Activated CD4-positive, alpha-beta T cell treated with anti-CD3 and anti-CD28 coated beads, Interleukin-2, amount 50 U/mL, for 24 hours (primary cell): ENCODE data around the gene RASGRP1.
A peak's percentile ranks its signal among the peaks of the same experiment; 100 is the strongest.

Experiments
- DNase-seq, 2 donors: peaks; one replicate each; pipeline ENCODE4 v3.0.0-alpha.2; 2020; ENCODE audit warnings: low read depth in 1 of 2, low spot score in 1 of 2

RASGRP1 gene

DNA sequence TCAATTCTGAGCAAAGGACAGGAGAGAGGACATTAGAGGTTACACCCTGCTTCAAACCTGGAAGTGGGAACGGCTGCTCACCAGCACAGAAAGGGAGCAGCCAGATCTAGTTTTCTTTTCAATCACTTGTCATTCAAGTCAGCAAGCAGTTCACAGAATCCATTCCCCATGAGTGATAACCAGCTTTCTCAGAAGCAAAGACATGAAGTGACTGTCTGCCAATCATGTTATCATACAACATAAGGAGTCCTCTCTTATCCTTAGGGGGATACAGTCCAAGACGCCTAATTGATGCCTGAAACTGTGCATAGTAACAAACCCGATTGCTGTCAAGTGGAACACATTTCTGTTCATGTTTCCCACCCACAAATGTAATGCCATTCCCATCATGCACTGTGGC is 56.0 kb downstream of the RASGRP1 start:
- DNase-seq: no peak

DNA sequence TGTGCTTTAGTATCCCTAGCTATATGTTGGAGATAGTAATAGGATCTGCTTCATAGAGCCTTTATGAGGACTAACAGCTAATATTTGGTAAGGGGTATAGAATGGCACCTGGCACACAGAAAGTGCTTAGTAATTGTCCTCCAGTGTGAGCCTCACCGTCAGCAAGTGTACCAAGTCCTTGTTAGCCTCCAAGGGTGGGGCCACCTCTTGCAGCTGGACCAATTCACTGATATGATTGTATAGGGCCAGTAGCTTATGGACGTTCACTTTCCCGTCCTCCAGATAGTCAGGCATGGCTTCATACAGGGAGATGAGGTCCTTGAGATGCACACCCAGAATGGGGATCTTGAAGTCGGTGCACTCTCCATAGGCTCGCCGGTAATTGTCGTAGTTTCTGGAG is 57.0 kb downstream of the RASGRP1 start:
- DNase-seq: no peak

DNA sequence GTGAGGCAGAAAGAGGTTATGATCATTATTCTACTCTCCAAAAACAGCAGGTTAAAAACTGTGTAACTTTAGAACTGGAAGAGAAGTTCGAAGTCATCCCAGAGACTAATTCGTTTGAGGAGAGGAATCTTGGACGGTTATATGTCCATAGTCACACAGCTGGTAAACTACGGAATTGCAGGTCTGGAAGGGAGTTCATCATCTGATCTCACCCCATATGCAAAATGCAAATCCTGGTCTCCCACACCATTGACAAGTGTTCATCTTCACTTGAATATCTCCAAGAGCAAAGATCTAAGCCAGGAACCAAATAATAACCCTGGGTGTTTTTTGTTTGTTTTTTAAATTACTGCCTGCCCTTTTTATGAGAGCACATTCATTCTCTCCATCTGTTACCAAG is 57.6 kb downstream of the RASGRP1 start:
- DNase-seq: no peak

DNA sequence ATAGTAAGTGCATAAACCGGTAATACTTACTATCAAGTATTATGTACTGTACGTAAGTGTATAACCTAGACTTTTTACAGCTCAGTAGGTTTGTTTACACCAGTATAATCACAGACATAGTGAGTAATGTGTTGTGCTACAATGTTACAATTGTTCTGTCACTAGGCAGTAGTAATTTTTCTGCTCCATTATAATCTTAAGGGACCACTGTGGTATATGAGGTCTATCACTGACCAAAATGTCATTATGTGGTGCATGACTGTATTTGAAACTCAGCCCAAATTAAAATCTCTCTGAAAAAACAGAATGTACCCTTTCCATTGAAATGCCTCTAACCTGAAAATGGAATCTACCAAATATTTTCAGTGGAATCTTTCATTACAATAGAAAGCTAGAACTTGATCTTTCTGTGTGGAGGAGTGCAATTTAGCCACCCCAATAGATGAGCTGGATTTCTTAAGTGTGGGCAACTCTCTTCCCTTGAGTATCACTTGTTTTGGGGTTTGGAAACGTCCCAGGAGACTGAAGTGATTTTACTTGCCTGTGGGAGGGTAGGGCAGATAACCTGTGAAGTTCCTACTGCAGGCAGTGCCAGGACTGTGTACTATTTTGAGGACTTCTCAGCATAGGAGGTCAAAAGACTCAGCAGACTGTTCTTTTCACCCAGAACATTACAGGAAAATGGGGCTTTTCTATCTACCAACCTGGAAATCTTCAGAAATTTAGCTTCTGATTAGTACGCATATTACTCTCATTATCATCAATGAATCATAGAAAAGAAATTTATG is 59.7 kb downstream of the RASGRP1 start:
- DNase-seq: no peak

DNA sequence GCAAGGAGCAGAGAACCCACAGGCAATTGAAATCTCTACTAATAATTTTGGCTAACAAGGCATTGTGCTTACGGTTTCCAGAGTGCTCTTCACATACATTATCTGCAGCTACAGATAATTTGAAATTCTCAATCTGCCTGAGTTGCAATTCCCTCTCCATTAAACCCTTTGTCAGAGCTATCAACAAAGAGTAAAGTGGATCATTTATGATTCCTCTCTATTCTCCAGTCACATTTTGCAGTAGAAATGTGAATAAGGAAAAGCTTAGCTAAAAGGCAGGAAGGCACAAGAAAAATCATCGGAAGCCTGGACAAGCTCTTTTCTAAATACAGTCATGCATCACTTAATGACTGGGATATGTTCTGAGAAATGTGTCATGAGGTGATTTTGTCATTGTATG is 61.1 kb downstream of the RASGRP1 start:
- no peak for DNase-seq

DNA sequence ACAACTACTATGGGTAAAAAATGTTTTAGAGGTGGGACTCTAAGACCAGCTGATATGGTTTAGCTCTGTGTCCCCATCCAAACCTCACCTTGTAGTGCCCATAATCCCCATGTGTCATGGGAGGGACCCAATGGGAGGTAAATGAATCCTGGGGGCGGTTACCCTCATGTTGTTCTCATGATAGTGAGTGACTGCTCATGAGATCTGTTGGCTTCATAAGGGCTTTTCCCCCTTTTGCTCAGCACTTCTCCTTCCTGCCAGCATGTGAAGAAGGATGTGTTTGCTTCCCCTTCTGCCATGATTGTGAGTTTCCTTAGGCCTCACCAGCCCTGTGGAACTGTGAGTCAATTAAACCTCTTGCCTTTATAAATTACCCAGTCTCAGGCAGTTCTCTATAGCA is 65.0 kb downstream of the RASGRP1 start:
- DNase-seq: no peak

DNA sequence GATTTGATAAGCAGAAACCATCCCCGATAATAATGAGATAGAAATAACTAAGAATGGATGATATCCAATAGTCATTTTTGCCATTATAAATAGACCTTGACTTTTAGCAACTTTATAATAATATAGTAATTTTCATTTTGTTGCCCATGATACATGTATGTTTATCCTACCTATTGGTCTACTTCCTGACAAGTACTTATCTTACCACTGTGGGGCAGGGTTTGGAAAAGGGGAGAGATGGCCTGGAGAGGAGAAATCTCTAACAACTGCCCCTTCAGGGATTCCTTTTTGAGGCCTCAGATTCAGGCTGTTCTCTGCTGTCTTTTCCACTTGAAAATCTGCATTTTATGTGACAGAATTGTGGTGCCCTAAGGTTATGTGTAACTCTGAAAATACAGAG is 68.5 kb downstream of the RASGRP1 start:
- no peak for DNase-seq

DNA sequence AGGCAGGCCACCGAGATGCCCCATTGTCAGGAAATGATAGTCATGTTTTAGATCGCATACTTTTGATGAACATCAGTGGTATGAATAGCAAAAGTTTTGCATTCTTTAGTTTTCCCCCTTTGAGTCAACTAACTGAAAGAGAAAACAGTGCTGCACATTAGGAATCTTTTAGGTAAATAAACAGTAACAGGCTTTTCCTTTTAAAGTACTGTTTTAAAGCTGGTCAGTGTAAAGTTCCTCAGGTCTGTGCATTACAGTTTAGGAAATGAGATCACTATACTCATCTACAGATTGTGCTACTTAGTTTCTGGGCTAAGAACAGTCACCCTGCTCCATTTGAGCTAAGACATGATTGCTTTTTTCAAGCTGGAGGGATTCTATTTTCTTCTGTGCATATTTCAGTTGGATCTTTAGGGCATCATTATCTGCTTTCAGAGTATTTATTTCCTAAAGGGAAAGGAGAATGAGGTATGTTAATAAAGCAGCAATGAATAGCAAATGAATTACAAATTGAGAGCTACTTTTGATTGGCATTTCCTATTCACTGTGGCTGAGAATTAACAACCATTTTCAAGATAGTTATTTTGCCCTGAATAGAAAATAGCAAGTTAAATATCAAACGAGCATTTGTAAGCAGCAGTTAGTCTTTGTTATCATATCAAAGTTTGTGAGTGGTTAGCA is 74.2 kb downstream of the RASGRP1 start:
- no peak for DNase-seq

DNA sequence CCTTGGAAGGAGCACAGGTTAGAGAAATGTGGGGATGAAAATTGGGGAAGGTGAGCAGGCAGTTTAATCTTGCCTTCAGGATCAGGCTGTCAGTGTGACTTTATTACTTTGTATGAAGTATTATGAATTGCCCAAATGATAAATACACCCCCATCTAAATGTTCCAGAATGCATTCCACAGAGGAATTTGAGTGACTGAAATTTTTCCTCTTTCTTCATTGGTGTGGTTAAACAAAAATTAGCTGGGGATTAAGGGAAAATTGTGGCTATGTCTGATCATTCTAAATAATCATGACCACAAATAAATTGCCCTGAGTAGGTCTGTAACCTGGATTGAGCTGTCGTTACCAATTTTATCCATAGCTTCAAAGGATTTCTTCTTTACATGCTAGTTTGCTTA is 77.2 kb downstream of the RASGRP1 start:
- DNase-seq: no peak

DNA sequence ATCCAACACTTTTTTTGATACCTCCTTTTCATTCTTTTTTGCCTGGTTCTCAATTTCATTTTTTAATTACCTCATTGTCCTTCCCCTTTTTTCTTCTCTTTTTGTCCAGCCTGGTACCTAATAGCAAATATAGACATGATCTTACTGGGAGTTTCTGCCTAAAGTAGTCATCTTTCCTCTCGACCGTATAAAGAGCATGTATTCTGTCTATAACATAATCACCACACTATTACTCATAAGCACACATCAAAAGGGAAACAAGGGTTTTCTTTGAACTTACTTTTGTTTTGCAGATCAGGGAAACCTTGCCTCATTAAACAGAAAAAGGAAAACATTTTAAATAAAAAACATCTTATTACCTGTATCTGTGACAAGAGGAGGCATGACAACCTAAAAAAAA is 77.7 kb downstream of the RASGRP1 start:
- DNase-seq: no peak

DNA sequence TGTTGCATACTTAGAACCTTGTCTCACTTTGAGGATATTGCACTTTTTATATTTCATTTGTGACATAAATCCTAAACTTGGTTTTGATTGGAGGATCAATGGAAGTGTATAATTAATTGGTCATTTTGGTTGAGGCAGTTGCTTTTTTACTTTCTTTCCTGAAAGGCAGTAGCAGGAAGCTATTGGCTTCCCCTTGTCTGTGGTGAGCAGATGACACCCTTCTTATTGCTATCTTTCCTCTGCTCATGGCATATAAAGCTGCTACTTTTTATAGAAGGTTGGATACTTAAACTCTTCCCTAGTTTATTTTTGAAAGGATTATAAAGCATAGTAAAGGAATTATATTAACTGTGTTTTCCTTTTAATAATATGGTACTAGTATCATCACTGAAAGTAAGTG is 82.0 kb downstream of the RASGRP1 start:
- no peak for DNase-seq

DNA sequence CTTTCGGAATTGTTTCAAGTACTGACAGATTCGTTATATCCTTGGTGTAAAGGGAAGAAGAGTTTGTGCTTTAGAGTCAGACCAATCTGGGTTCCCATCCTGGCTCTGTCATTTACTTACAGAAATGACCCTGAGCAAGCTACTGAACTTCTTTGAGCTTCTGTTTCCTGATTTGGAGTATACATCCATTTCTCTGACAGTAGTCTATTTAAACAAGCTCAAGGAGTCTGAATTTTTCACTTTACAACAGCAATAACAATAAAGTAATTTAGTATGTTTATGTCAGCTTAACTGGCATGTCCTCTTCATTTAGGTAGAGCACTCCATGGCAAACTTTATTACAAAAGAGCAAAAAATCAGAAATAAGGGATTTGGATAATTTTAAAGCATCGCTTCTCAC is 82.9 kb downstream of the RASGRP1 start:
- no peak for DNase-seq

DNA sequence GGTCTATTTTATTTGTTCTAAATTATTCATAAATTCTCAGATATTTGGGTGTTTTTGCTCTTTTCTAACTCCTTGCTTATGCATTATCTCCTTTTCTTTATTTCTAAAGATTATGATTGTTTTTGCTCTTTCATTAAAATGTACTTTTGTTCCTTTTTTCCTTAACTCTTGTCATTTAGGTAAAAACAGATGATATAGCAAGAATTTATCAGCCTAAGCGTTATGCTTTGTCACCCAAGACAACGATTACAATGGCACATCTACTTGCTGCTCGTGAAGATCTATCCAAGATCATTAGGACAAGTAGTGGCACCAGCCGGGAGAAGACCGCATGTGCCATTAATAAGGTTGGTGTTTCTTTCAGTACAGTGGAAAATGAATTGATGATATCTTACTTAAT is 83.5 kb downstream of the RASGRP1 start:
- no peak for DNase-seq

DNA sequence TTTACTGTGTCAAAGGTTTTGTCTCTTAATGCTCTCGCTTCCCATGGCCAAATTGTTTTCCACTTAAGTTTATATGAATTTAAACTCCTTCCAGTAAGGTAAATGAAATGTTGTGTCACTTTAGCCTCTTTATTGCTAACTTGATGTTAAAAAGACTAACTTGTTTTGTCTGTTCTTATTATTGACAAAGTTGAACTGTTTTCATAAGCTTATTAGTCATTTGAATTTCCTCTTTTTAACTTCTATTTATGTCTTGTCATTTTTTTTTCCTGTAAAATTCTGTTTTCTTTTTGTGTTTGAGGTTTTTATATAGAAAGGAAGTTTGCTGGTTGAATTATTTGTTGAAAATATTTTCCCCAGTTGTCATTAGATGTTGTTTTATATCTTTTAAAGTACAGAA is 84.9 kb downstream of the RASGRP1 start:
- no peak for DNase-seq

DNA sequence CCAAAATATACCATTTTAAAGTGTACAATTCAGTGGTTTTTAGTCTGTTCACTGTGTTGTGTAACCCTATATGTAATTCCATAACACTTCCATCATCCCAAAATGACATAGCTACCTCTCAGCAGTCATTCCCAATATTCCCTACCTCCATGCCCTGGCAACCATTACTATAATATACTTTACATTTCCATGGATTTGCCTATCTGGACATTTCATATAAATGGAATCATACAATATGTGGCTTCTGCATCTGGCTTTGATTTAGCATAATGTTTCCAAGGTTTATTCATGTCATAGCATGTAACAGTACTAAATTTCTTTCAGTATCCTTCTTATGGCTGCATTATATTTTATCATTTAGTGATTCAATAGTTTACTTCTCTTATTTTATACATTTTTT is 85.3 kb downstream of the RASGRP1 start:
- DNase-seq: no peak

DNA sequence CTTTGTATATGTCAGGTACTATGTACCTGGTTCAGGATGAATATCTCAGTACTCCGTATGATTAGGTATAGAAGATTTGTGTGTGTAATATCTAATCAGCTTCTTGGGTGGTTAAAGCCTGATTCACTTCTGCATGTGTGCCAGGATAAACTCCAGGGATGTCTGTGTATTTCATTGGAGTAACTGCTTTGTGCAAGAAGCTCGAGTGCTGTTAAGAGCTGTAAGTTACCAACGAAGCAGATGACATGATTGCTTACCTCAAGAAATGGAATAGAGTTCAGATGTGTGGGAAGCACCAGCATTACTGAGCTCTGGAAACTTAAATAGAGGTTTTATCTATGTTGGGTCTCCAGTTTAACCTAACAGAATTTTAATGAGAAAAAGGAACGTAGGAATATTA is 87.0 kb downstream of the RASGRP1 start:
- no peak for DNase-seq

DNA sequence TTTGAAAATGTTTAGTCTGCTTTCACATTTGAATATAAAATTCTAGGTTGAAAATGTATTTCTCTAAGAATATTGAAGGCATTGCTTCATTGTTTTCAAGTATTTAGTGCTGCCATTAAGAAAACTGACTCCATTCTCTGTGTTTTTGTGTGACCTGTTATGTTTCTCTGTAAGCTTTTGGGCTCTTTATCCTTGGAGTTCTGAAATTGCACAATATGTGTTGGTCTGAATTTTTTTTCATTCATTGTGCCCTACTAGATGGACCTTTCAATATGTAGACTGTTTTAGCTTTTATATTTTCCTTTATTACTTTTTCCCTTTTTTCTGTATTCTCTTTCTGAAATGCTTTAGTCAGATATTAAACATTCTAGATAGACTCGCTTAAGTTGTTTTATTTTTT is 88.5 kb downstream of the RASGRP1 start:
- no peak for DNase-seq

DNA sequence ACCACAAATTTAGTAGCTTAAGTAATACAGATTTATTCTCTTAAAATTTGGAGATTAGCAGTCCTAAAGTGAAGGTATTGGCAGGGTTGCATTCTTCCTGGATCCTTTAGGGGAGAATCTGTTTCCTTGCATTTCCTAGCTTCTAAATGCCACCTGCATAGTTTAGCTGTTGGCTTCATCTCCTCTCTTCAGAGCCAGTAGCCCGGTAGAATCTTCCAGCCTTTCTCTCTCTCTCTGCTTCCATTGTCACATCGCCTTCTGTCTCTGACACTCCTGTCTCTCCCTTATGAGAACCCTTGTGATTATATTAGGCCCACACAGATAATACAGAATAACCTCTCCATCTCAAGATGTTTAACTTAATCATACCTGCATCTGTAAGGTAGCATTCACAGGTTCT is 89.3 kb downstream of the RASGRP1 start:
- DNase-seq: no peak

DNA sequence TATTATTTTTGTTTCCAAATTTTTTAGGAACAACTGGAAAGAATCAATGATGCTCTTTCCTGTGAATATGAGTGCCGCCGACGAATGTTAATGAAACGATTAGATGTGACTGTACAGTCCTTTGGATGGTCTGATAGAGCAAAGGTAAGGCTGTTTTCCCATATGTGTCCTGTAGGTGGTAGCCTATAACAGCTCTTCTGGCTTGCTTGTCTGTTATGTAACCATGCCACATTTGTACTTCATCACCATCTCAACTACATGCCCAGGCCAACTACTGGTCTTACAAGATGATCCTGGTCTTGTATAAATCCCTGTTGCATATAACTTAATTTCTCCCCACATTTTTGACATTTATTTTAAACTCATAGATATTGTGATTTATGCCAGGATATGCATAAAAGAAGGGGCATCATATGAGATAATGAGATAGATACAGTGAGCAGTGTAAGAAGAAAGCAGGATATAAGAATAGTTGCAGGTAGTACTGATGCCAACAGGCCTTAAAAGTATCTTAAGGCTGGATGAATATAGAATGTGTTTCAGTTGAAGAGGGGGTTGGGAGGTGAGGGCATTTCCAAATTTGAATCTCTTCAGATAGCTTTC is 90.4 kb downstream of the RASGRP1 start:
- DNase-seq: peak in 1 of 2 donors; percentile 32

DNA sequence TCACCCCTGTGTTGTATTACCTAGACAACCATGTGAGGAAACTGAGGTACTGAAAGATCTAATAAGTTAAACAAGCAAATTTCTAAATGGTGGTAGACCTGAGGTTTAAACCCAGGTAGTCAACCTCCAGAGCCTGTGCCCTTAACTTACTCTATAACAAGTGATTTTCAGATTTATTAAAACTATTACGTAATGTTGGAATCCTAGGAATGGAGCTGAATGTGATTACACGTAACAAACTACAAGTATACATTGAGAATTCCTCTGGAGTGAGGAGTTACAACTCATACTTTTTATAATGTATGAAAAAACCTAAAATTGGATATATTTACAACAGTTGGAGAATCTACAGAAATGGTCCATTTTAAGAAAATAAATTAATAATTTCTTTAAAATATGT is 92.6 kb downstream of the RASGRP1 start:
- DNase-seq: no peak

DNA sequence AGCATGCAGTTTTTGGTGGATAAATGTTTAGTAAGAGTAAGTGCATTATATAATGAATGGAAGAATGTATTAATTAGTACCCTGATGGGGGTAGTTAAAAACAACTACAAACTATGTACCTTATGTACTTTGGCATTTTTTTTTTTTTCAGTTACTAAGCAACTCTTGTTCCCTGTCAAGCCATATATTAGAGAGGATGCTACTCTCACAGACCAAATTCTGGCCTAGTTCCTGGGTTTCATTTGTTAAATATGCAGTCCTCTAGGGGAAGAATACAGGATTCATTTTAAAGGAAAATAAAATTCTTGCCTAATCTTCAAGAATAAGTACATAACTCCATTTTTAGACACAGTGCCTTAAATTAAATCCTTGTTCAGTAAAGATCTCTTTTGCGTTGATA is 93.8 kb downstream of the RASGRP1 start:
- DNase-seq: no peak

DNA sequence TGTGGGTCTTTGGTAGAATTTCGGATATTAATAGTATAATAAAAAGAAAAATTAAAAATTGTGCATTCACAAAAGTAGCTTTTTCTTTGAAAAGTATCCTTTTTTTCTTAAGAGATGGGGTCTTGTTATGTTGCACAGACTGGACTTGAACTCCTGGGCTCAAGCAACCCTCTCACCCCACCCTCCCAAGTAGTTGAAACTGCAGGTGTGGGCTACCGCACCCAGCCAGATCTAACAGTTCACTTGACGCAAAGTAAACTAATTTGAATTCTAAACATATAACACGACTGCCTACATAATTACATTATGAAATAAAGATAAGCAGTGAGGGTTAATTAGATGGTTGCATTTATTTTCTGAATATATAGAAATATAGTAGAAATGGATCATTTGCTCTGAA is 99.9 kb downstream of the RASGRP1 start:
- DNase-seq: no peak

DNA sequence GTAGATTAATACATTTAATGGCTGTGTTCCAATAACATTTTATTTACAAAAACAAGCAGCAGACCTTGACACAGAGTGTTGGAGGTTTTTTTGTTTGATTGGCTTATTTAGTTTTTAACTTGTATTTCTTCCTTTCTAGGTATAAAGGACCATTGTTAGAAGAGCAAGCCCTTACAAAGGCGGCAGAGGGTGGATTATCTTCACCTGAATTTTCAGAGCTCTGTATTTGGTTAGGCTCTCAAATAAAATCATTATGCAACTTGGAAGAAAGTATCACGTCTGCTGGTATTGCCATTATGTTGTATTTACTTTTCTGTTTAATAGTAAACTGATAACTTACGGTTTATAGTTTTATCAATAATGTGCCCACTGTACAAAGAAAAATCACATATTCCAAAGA is 100.7 kb downstream of the RASGRP1 start:
- DNase-seq: no peak
